SH-SY5Y (cell line): ENCODE data around the gene HSD17B12.

Experiments
- GATA2 ChIP-seq: IDR thresholded peaks from 2 replicates; pipeline ENCODE4 v1.6.1; 2011; ENCODE audit warnings: mild to moderate bottlenecking, low read depth, low read length
- GATA3 ChIP-seq: IDR thresholded peaks from 2 replicates; pipeline ENCODE4 v1.6.1; 2011; ENCODE audit warnings: low read depth, mild to moderate bottlenecking, low read length, moderate library complexity

DNA sequence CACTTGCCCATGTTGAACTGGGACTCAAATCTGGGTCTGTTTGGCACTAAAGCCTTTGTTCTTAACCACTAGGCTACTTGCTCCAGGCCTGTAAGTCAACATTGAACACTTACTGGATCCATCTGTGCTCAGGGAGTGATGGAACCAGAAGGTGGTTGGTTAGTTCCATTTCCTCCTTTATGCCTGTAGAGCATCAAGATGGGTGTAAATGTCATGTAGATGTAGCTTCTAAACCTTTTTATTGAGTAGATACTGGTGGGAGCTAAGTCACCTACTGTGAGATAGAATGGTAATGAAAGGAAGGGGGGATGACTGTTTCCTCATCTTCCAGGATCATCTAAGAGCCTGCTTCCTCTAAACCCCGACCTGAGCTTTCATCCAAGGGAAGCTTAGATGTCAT lies 161.5 kb downstream of the HSD17B12 start:
- no peak for TF ChIP-seq GATA3
- TF ChIP-seq GATA2 = no peak
